ENCODE results near the gene KLHL29.

KLHL29 gene

GRCh38 chr2:23426263-23426905 is 41.4 kb downstream of the KLHL29 start:
- TF ChIP-seq NFIC (IDR thresholded peaks at IDR 0.05) (no peak), FOXM1 (IDR thresholded peaks at IDR 0.05; ENCODE audit: borderline replicate concordance, low read depth) (no peak), TAF1 (IDR thresholded peaks at IDR 0.05; ENCODE audit: low read depth) (no peak), USF1 (IDR thresholded peaks at IDR 0.05) (no peak), EP300 (IDR thresholded peaks at IDR 0.05; ENCODE audit: borderline replicate concordance) (no peak), TEAD4 (IDR thresholded peaks at IDR 0.05) (no peak), TCF12 (IDR thresholded peaks at IDR 0.05; ENCODE audit: low read depth) (no peak), REST (IDR thresholded peaks at IDR 0.05; ENCODE audit: low read depth) (no peak), CEBPB (IDR thresholded peaks at IDR 0.05) (no peak), MAX (IDR thresholded peaks at IDR 0.05) (no peak), CREB1 (IDR thresholded peaks at IDR 0.05; ENCODE audit: low read depth) (no peak), EGR1 (IDR thresholded peaks at IDR 0.05) (no peak), YY1 (IDR thresholded peaks at IDR 0.05; ENCODE audit: low read depth) (no peak)

- TF ChIP-seq CEBPB (IDR thresholded peaks at IDR 0.05) (no peak), TAF1 (IDR thresholded peaks at IDR 0.05; ENCODE audit: low read depth) (no peak), EGR1 (IDR thresholded peaks at IDR 0.05) (no peak), FOXM1 (IDR thresholded peaks at IDR 0.05; ENCODE audit: borderline replicate concordance, low read depth) (no peak), MAX (IDR thresholded peaks at IDR 0.05) (no peak), REST (IDR thresholded peaks at IDR 0.05; ENCODE audit: low read depth) (no peak), EP300 (IDR thresholded peaks at IDR 0.05; ENCODE audit: borderline replicate concordance) (no peak), NFIC (IDR thresholded peaks at IDR 0.05) (no peak), CREB1 (IDR thresholded peaks at IDR 0.05; ENCODE audit: low read depth) (no peak)
These were observed 42.4 kb downstream of the KLHL29 start for GRCh38 chr2:23427350-23427749.

- TF ChIP-seq MAX (IDR thresholded peaks at IDR 0.05) (no peak), USF1 (IDR thresholded peaks at IDR 0.05) (no peak), TCF12 (IDR thresholded peaks at IDR 0.05; ENCODE audit: low read depth) (no peak), CREB1 (IDR thresholded peaks at IDR 0.05; ENCODE audit: low read depth) (no peak), TEAD4 (IDR thresholded peaks at IDR 0.05) (no peak), RAD21 (IDR thresholded peaks at IDR 0.05; ENCODE audit: low read depth) (no peak), REST (IDR thresholded peaks at IDR 0.05; ENCODE audit: low read depth) (no peak), CEBPB (IDR thresholded peaks at IDR 0.05) (no peak), ZBTB7A (IDR thresholded peaks at IDR 0.05; ENCODE audit: low read depth) (no peak), NFIC (IDR thresholded peaks at IDR 0.05) (no peak)
These were observed 43.0 kb downstream of the KLHL29 start for GRCh38 chr2:23427976-23428375.

- TF ChIP-seq CEBPB (IDR thresholded peaks at IDR 0.05), result no peak
- no peak for TF ChIP-seq ZBTB7A (IDR thresholded peaks at IDR 0.05; ENCODE audit: low read depth)
- no peak for TF ChIP-seq TCF12 (IDR thresholded peaks at IDR 0.05; ENCODE audit: low read depth)
- no peak for TF ChIP-seq RAD21 (IDR thresholded peaks at IDR 0.05; ENCODE audit: low read depth)
- no peak for TF ChIP-seq TAF1 (IDR thresholded peaks at IDR 0.05; ENCODE audit: low read depth)
- no peak for TF ChIP-seq YY1 (IDR thresholded peaks at IDR 0.05; ENCODE audit: low read depth)
- TF ChIP-seq FOXM1 (IDR thresholded peaks at IDR 0.05; ENCODE audit: borderline replicate concordance, low read depth), result no peak
- TF ChIP-seq NFIC (IDR thresholded peaks at IDR 0.05), result no peak
- no peak for TF ChIP-seq EGR1 (IDR thresholded peaks at IDR 0.05)
- TF ChIP-seq USF1 (IDR thresholded peaks at IDR 0.05), result no peak
- no peak for TF ChIP-seq CREB1 (IDR thresholded peaks at IDR 0.05; ENCODE audit: low read depth)
- TF ChIP-seq TEAD4 (IDR thresholded peaks at IDR 0.05), result no peak
- TF ChIP-seq MAX (IDR thresholded peaks at IDR 0.05), result no peak
- no peak for TF ChIP-seq REST (IDR thresholded peaks at IDR 0.05; ENCODE audit: low read depth)
- no peak for TF ChIP-seq EP300 (IDR thresholded peaks at IDR 0.05; ENCODE audit: borderline replicate concordance)
These were observed 44.1 kb downstream of the KLHL29 start for GRCh38 chr2:23429036-23429435.

Data from Ishikawa (cell line).